Right lobe of liver (tissue), 6 donors: ENCODE results near the gene AKT1S1. TPM values are rescaled to one million over a fixed set of nuclear protein-coding genes. Genes with fewer than 3 reads are reported as not detected.

Source experiments
- ATAC-seq, 4 donors: fragments of 200-7000 bp; cut with Tn5 transposase; one replicate each; pipeline ENCODE4 v1.9.1; 2020; ENCODE audit warnings: mild to moderate bottlenecking in 4 of 4, moderate library complexity in 4 of 4
- DNase-seq, 3 donors: peaks; one replicate each; pipeline ENCODE4 v3.0.0-alpha.2; 2020
- H3K27ac ChIP-seq, 3 donors: fragments of 200-600 bp; one replicate each; pipeline ENCODE4 v1.8.0; 2022
- H3K27me3 ChIP-seq, 2 donors: fragments of 200-600 bp; one replicate each; pipeline ENCODE4 v1.8.0; 2022
- H3K36me3 ChIP-seq, 4 donors: fragments of 200-600 bp; sonication (generic) in 1 of 4; one replicate each; pipeline versions ENCODE4 v1.5.1 to v1.8.0; 2017 to 2022; ENCODE audit warnings: control low read depth in 1 of 4
- H3K4me1 ChIP-seq, 4 donors: fragments of 200-600 bp; sonication (generic) in 1 of 4; one replicate each; pipeline versions ENCODE4 v1.5.1 to v1.8.0; 2017 to 2022; ENCODE audit warnings: control low read depth in 1 of 4
- H3K4me3 ChIP-seq, 3 donors: fragments of 200-600 bp; one replicate each; pipeline ENCODE4 v1.8.0; 2022
- H3K9me3 ChIP-seq, 4 donors: fragments of 200-600 bp; sonication (generic) in 1 of 4; one replicate each; pipeline versions ENCODE4 v1.5.1 to v1.8.0; 2017 to 2022; ENCODE audit warnings: control low read depth in 1 of 4
- CTCF ChIP-seq, 4 donors: fragments of 200-600 bp in 3 of 4; fragments of 450-650 bp in 1 of 4; IDR thresholded peaks; one replicate each; pipeline versions ENCODE4 v1.5.1 to v1.8.0; 2016 to 2022; ENCODE audit warnings: antibody characterized with exemption in 4 of 4, mild to moderate bottlenecking in 2 of 4
- POLR2A ChIP-seq: fragments of 450-650 bp; IDR thresholded peaks from one replicate; pipeline ENCODE4 v1.6.1; 2017; ENCODE audit warnings: antibody characterized with exemption, mild to moderate bottlenecking
- WGBS: methylation state at CpG from one replicate; pipeline ENCODE4 v1.1.6; 2018; ENCODE audit warnings: low coverage, low lambda C conversion rate; ENCODE audit not compliant: insufficient coverage; ENCODE audit errors: missing lambda C conversion rate; 5-methylcytosine and 5-hydroxymethylcytosine counted together
- intact Hi-C, 2 donors: fragments of 100-400 bp; cut with DNase I; formaldehyde crosslinking; loops; one replicate each; pipeline versions ENCODE4 v1.11.2 to v1.14.1; 2022
- total RNA-seq, 6 experiments: library from RNA; depleted of rRNA in 2 of 6; stranded (reverse); fragments of >200 nt in 2 of 6; fragmentation: NEBNext Ultra II Directional in 3 of 6; extraction: Animal tissue kit (Norgen Biotek cat#: 25700) in 3 of 6; gene quantifications; one replicate each; pipeline versions ENCODE4 v1.1.0 to v1.2.4, GENCODE V29; 2016 to 2023
- donor health status: DM: no; HTN: yes; CAD: no.
- donor health status: DM: no; HTN: no; CAD: no.
- donor health status: DM: no; HTN: no; CAD: no.
- donor health status: DM: no; HTN: yes; CAD: no.
- donor health status: DM: no; HTN: yes; CAD: no.

The AKT1S1 gene
- total RNA-seq, 6 experiments from 2014 or later = 18.2 to 27.0 (median 22.4) TPM

GRCh38 chr19:49869009-49869483, 8.1 kb downstream of the AKT1S1 start:
- WGBS = 3% methylated on average over 15 of the region's 15 CpGs
- peak; percentile 1 to 12 (median 2) for ATAC-seq

GRCh38 chr19:49866933-49867782, 10.0 kb downstream of the AKT1S1 start, which contains the start of gene PNKP:
Gene PNKP, minus strand, starts transcription at chr19:49867576. Its CDS starts 372 bp downstream, at chr19:49867204.
- Histone ChIP-seq H3K4me3 (peak within 1 kb of the TSS; percentile 84 to 95 (median 88)), H3K27ac (peak within 1 kb of the TSS; percentile 46 to 87 (median 69)), H3K36me3 (peaks cover 0 to 4% (median 4%) of the 10 kb centered on the region in 4 donors), H3K9me3 (no peaks in the 10 kb centered on the region), H3K4me1 (peaks cover 4 to 37% (median 17%) of the 10 kb centered on the region in 4 donors), H3K27me3 (no peaks in the 10 kb centered on the region)
- peak; percentile 91 to 93 (median 92) for DNase-seq
- intact Hi-C loops = no loop called here
- 0% methylated on average over 40 of the region's 65 CpGs for WGBS
- ATAC-seq = peak; percentile 60 to 67 (median 62)
- TF ChIP-seq CTCF (IDR thresholded peaks at IDR 0.05) (no peak), POLR2A (peak; percentile 64)

More at GRCh38 chr19:49869009-49869483, 8.1 kb downstream of the AKT1S1 start:
- Histone ChIP-seq H3K4me1 (peaks cover 4 to 37% (median 17%) of the 10 kb centered on the region in 4 donors), H3K4me3 (peak overlapping the region; percentile 3 to 72 (median 19)), H3K27me3 (no peaks in the 10 kb centered on the region), H3K9me3 (no peaks in the 10 kb centered on the region), H3K36me3 (peaks cover 0 to 4% (median 1%) of the 10 kb centered on the region in 4 donors), H3K27ac (peak overlapping the region; percentile 34 to 69 (median 69))
- TF ChIP-seq POLR2A (no peak), CTCF (IDR thresholded peaks at IDR 0.05) (no peak)
- intact Hi-C loops = no loop called here
- DNase-seq = no peak

- TF ChIP-seq POLR2A (no peak), CTCF (IDR thresholded peaks at IDR 0.05) (no peak)
- 83% methylated on average over 1 of the region's 13 CpGs for WGBS
- ATAC-seq (no peak), DNase-seq (peak in 1 of 3 donors; percentile 24)
- H3K4me3 ChIP-seq = no peak overlapping the region
- peaks cover 4 to 31% (median 13%) of the 10 kb centered on the region in 4 donors for H3K4me1 ChIP-seq
- H3K36me3 ChIP-seq = peaks cover 3 to 13% (median 4%) of the 10 kb centered on the region in 4 donors
- no peaks in the 10 kb centered on the region for H3K27me3 ChIP-seq
- no peaks in the 10 kb centered on the region for H3K9me3 ChIP-seq
- intact Hi-C loops = no loop called here
- no peak overlapping the region for H3K27ac ChIP-seq
Measured at GRCh38 chr19:49864890-49865289, 12.3 kb downstream of the AKT1S1 start.

GRCh38 chr19:49863935-49864320, 13.2 kb downstream of the AKT1S1 start:
- H3K27ac ChIP-seq = no peak overlapping the region
- TF ChIP-seq CTCF (IDR thresholded peaks at IDR 0.05) (no peak), POLR2A (no peak)
- H3K4me1 ChIP-seq = peaks cover 4 to 28% (median 13%) of the 10 kb centered on the region in 4 donors
- DNase-seq (peak; percentile 26 to 54 (median 49)), ATAC-seq (no peak)
- H3K27me3 ChIP-seq = no peaks in the 10 kb centered on the region
- intact Hi-C loops = no loop called here
- 91% methylated on average over 8 of the region's 17 CpGs for WGBS
- peaks cover 3 to 19% (median 4%) of the 10 kb centered on the region in 4 donors for H3K36me3 ChIP-seq
- H3K9me3 ChIP-seq = no peaks in the 10 kb centered on the region
- H3K4me3 ChIP-seq = no peak overlapping the region
